Measurements from ENCODE around the gene PSMB2. TPM values are rescaled to one million over a fixed set of nuclear protein-coding genes. Genes with fewer than 3 reads are reported as not detected.

The PSMB2 gene
- total and polyA plus RNA-seq, 10 of the 15 experiments (the other 5 are each of a cell fraction or from before 2014, with no cell fraction given): 71.7 to 299 (median 145) TPM

- ChIA-PET CTCF (interaction anchor here (0.6 to 0.7 kb wide), 2 partner anchors 37 to 72 kb away, joined by 3 to 6 read pairs; no protein-coding TSS in a partner anchor), SMC1A (ENCODE audit: uncharacterized antibody, unreplicated experiment) (no interaction called here)
Observed at GRCh38 chr1:35642471-35642955, 1.2 kb upstream of the PSMB2 start.

More at GRCh38 chr1:35642471-35642955, 1.2 kb upstream of the PSMB2 start:
- under 1% methylated on average over 14 of the region's 14 CpGs for WGBS (ENCODE audit: insufficient coverage, insufficient replicate concordance, low lambda C conversion rate, missing lambda C conversion rate)
- H3K36me3 ChIP-seq (ENCODE audit: control insufficient read depth in 2 of 2, insufficient read depth in 2 of 2, low read length in 1 of 2): no peaks in the 10 kb centered on the region; a peak in 1 of 4 replicates
- in situ Hi-C loops (cut with MboI): no loop called here
- H4K20me1 ChIP-seq (ENCODE audit: control insufficient read depth, insufficient read depth): no peaks in the 10 kb centered on the region
- ATAC-seq (no peak), DNase-seq (ENCODE audit: low read depth, low spot score) (no peak), FAIRE-seq (no peak)
- H3K9me3 ChIP-seq (replicated peaks; ENCODE audit: control insufficient read depth, insufficient read depth, low read length): no peaks in the 10 kb centered on the region
- POLR2A ChIA-PET: interaction anchor here (0.6 kb wide), 2 partner anchors 38 to 119 kb away, joined by 3 to 5 read pairs; no protein-coding TSS in a partner anchor
- H2AFZ ChIP-seq (ENCODE audit: control insufficient read depth, low read depth, low read length): peak overlapping the region; percentile 91
- H3K79me2 ChIP-seq (ENCODE audit: control insufficient read depth, insufficient read depth, low read length): peaks cover 39% of the 10 kb centered on the region
- intact Hi-C loops (cut with micrococcal nuclease; ENCODE audit: unreplicated experiment): loop anchor here (5.0 kb wide), 1 partner anchor 130 kb away; no protein-coding TSS in a partner anchor
- no TSS peak for BruUV-seq (replicated peaks)
- TF ChIP-seq LARP7 (IDR thresholded peaks at IDR 0.05) (no peak), RFX5 (IDR thresholded peaks at IDR 0.05; ENCODE audit: low read depth, low read length) (no peak), CHD4 (IDR thresholded peaks at IDR 0.05) (no peak), SUZ12 (IDR thresholded peaks at IDR 0.05; ENCODE audit: unreplicated experiment) (no peak), SREBF1 (IDR thresholded peaks at IDR 0.05; ENCODE audit: low read length) (no peak), SMARCA5 (IDR thresholded peaks at IDR 0.05) (no peak), PRDM15 (CRISPR knock-in tag; IDR thresholded peaks at IDR 0.05) (no peak), EZH2 (IDR thresholded peaks at IDR 0.05; ENCODE audit: borderline replicate concordance, control insufficient read depth, low read depth, low read length) (no peak), E2F4 (IDR thresholded peaks at IDR 0.05; ENCODE audit: low read depth, low read length) (no peak), POLR2AphosphoS2 (IDR thresholded peaks at IDR 0.05; ENCODE audit: low read depth, low read length) (no peak), TCF12 (IDR thresholded peaks at IDR 0.05; ENCODE audit: low read depth, low read length) (no peak), CHD1 (IDR thresholded peaks at IDR 0.05; ENCODE audit: low read depth, low read length) (no peak), GATAD2B (conservative IDR thresholded peaks at IDR 0.05; ENCODE audit: low read depth) (no peak), ZNF217 (IDR thresholded peaks at IDR 0.05) (no peak), ETV6 (conservative IDR thresholded peaks at IDR 0.05 in 1 of 2, IDR thresholded peaks at IDR 0.05 in 1 of 2; ENCODE audit: borderline replicate concordance in 1 of 2, low read depth in 1 of 2) (no peak), KAT2A (conservative IDR thresholded peaks at IDR 0.05; ENCODE audit: control insufficient read depth, low read depth, low read length) (no peak), DPF2 (IDR thresholded peaks at IDR 0.05) (no peak), NFYA (IDR thresholded peaks at IDR 0.05; ENCODE audit: borderline replicate concordance, low read depth, low read length) (no peak), ZNF274 (IDR thresholded peaks at IDR 0.05; ENCODE audit: insufficient read depth, insufficient read length) (no peak)
- no peaks in the 10 kb centered on the region; the same call in 1 of the 2 replicates for H3K4me1 ChIP-seq (ENCODE audit: control insufficient read depth, insufficient read depth, low read length)
- no peaks in the 10 kb centered on the region; a peak in 3 of 4 replicates for H3K27me3 ChIP-seq (replicated peaks in 1 of 2; ENCODE audit: control insufficient read depth in 2 of 2, insufficient read depth in 2 of 2, low read length in 1 of 2)
- peak overlapping the region; percentile 96 for H3K9ac ChIP-seq (ENCODE audit: control insufficient read depth, insufficient read depth, low read length)
- RAD21 ChIA-PET (ENCODE audit: unreplicated experiment): no interaction called here
- peak overlapping the region; percentile 98 for H3K4me3 ChIP-seq
- peak overlapping the region; percentile 68 for H3K4me2 ChIP-seq (ENCODE audit: control insufficient read depth, insufficient read depth)
- no peak overlapping the region for H3K27ac ChIP-seq (ENCODE audit: control insufficient read depth, insufficient read depth)
